Rectal smooth muscle tissue (tissue), 1 donor: Measurements from ENCODE around the gene TSSK6.

ENCODE experiments used
- H3K27ac ChIP-seq: one replicate; pipeline ENCODE4 v1.7.0; 2013; ENCODE audit warnings: low read depth, low read length, inconsistent platforms
- H3K27me3 ChIP-seq: one replicate; pipeline ENCODE4 v1.7.0; 2013; ENCODE audit warnings: low read length; ENCODE audit not compliant: control insufficient read depth, insufficient read depth
- H3K36me3 ChIP-seq: one replicate; pipeline ENCODE4 v1.7.0; 2013; ENCODE audit warnings: low read length; ENCODE audit not compliant: control insufficient read depth, insufficient read depth
- H3K4me1 ChIP-seq: one replicate; pipeline ENCODE4 v1.7.0; 2013; ENCODE audit warnings: low read length; ENCODE audit not compliant: control insufficient read depth, insufficient read depth
- H3K4me3 ChIP-seq: one replicate; pipeline ENCODE4 v1.7.0; 2013; ENCODE audit warnings: low read length
- H3K9ac ChIP-seq: one replicate; pipeline ENCODE4 v1.7.0; 2013; ENCODE audit warnings: low read length

The TSSK6 gene

DNA sequence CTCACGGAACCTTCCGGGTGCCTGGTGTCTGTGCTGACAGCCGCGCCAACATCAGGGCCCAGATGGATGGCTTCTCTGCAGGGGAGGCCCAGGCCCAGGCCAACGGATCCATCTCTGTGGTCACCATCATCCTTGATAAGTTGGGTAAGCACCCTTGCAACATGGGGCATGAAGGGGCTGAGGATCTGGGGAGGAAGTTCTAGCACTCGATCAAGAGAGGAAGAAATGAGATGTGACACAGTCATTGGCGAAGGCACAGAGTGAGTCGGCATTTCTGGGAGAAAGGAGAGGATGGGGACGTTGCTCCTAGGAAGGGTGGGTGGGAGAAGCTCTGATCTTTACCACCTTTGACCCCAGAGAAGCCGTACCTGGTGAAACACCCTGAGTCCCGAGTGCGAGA, 27.2 kb upstream of the TSSK6 start:
- H3K4me3 ChIP-seq, result no peak overlapping the region
- peaks cover 2% of the 10 kb centered on the region for H3K4me1 ChIP-seq
- no peak overlapping the region for H3K27ac ChIP-seq

DNA sequence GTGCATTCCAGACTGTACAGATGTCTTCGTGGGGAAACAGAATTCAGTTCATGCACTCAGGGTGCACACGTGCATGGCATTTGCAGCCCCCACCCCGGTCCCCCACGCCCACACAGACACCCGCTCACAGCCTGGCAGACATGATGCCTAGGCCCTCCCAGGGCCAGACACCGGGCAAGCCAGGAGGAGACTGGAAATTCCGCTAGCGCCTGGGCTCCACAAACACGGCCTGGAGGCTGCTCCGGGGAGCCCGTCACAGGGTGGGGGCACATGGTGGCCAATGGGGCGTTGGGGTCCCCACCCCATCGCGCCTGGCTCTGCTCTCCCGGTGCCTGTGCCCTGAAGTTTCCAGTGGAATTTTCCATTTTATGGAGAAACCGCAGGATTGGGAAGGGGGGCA, 26.3 kb upstream of the TSSK6 start:
- Histone ChIP-seq H3K9ac (no peak overlapping the region), H3K4me3 (peak overlapping the region; percentile 36), H3K36me3 (no peaks in the 10 kb centered on the region), H3K4me1 (peaks cover 2% of the 10 kb centered on the region), H3K27ac (no peak overlapping the region), H3K27me3 (peaks cover 34% of the 10 kb centered on the region)

More for the DNA sequence above, 27.2 kb upstream of the TSSK6 start:
- H3K9ac ChIP-seq, result no peak overlapping the region
- no peaks in the 10 kb centered on the region for H3K36me3 ChIP-seq
- peaks cover 33% of the 10 kb centered on the region for H3K27me3 ChIP-seq

DNA sequence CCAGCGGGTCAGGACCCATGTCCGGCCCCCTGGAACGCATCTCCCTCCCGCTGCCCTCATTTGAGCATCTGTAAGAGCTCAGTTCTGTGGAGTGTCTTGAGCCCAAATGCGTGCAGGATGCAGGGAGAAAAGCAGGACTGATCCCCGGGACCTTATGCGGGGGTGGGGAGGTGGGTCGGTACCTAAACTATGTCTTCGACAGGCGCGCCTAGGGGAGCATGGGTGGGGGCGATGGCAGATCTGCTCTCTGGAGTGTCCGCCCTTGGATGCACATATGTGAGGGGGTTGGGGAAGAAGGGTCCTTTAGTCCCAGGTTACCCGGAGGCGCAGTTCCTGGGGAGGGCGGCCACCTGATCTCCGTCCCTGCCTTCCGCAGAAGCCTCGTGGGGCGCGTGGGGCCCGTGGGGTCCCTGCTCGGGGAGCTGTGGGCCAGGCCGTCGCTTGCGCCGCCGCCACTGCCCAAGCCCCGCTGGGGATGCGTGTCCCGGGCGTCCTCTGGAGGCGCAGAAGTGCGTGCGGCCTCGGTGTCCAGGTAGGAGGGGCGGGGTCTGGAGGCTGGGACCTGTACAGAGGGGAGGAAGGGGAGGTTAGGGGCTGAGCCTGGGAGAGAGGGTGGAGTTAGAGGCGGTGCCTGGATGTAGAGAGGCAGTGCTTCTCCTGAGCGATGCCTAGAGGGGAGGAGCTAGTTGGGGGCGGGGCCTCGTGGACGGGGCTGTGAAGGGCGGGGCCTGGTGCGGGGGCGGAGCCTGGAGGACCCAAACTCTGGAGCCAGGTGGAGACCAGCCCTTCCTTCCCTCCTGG, 25.6 kb upstream of the TSSK6 start:
- H3K27me3 ChIP-seq, result peaks cover 34% of the 10 kb centered on the region
- peaks cover 2% of the 10 kb centered on the region for H3K4me1 ChIP-seq
- H3K4me3 ChIP-seq, result peak overlapping the region; percentile 36
- no peak overlapping the region for H3K27ac ChIP-seq
- no peak overlapping the region for H3K9ac ChIP-seq
- H3K36me3 ChIP-seq, result no peaks in the 10 kb centered on the region

DNA sequence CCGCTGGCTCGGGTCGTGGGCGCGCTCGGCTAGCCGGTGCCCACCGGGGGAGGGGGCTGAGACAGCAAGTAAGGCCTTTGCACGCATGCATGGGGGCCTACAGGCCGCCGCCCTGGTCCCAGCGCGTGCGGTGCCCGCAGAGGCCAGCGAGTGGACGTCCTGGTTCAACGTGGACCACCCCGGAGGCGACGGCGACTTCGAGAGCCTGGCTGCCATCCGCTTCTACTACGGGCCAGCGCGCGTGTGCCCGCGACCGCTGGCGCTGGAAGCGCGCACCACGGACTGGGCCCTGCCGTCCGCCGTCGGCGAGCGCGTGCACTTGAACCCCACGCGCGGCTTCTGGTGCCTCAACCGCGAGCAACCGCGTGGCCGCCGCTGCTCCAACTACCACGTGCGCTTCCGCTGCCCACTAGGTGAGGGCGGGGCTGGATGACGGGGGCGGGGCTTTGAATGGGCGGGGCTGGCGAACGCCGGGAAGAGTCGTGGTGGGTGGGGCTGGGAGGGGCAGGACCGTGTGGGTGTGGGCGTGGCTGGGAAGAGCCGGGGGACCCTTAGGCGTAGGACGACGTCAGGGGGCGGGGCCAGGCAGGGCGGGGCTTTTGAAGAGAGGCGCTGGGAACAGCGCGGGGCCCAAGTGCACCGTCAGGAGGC, 24.8 kb upstream of the TSSK6 start:
- Histone ChIP-seq H3K36me3 (no peaks in the 10 kb centered on the region), H3K4me1 (peaks cover 2% of the 10 kb centered on the region), H3K4me3 (no peak overlapping the region), H3K27me3 (peaks cover 34% of the 10 kb centered on the region), H3K9ac (no peak overlapping the region), H3K27ac (no peak overlapping the region)

DNA sequence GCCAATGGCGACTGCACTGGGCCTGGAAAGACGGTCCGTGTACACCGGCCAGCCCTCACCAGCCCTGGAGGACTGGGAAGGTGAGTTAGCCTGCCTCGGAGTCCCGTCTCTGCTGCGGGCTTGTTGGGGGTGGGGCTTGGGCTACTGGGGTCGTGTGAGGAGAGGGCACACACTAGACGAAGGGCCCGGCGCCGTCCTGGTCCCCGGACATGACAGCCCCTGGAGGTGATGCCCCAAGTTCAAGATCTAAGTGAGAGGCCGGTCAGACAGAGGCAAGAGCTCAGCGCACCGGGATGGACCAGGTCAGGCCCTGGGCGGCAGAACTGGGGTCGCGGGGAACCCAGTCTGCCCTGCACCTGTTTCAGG, 24.3 kb upstream of the TSSK6 start:
- Histone ChIP-seq H3K9ac (no peak overlapping the region), H3K4me3 (no peak overlapping the region), H3K4me1 (peaks cover 2% of the 10 kb centered on the region), H3K27ac (no peak overlapping the region), H3K36me3 (no peaks in the 10 kb centered on the region), H3K27me3 (peaks cover 34% of the 10 kb centered on the region)

DNA sequence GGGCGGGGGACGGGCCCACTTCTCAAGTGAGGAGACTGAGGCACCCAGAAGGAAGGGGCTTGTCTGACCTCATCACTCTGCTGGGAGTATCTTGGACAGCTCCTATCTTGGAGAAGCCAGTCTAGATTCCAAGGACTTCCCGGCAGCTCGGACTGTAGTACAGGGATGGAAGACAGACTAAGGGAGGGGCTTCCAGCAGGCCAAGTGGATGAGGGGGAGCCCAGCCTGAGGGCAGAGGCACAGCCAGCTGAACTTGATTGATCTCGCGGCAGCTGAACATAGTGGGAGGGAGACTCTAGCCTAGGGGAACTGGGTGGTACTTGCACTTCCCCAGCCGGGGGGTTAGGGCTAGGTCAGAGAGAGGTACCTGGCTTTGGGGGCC, 23.4 kb upstream of the TSSK6 start:
- peak overlapping the region; percentile 43 for H3K4me3 ChIP-seq
- H3K4me1 ChIP-seq, result peaks cover 2% of the 10 kb centered on the region
- H3K36me3 ChIP-seq, result no peaks in the 10 kb centered on the region
- H3K27me3 ChIP-seq, result peaks cover 34% of the 10 kb centered on the region
- H3K27ac ChIP-seq, result no peak overlapping the region
- no peak overlapping the region for H3K9ac ChIP-seq

DNA sequence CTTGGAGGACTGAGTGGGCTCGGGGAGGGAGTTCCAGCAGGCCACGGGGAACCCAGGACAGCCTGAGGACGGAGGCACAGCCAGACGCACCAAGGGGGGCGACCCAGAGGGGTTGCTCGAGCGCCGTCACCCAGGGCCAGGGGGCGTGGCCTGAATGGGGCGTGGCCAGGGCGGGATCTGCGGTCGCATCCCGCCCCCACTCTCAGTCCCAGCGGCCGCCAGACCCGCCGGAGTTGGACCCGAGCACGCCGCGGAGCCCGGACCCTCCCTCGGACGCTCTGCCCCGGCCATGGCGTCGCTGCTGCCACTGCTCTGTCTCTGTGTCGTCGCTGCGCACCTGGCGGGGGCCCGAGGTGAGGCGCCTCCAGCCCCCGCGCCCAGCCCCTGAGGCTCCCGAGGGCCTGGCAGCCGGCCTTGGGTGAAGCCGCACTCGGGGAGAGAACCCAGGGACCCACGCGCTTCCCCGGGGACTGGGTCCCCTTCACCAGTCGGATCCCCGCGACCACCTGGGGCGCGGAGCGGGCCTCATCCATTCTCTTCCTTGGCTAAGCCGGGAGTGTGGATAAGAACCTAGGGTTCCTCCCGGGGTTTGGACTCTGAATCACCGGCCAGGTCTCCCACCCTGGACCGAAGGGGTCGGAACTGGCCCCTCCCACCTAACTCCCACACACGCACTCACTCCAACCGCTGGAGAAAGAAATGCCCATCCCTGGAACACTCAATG, 22.9 kb upstream of the TSSK6 start, which contains the start of gene CILP2:
TSS of gene CILP2 (plus strand) at position 205 of the 724 bp plus-strand sequence. CDS start at position 290, 85 bp downstream.
- H3K36me3 ChIP-seq, result no peaks in the 10 kb centered on the region
- H3K4me3 ChIP-seq, result peak within 1 kb of the TSS; percentile 43
- no peak within 1 kb of the TSS for H3K27ac ChIP-seq
- H3K4me1 ChIP-seq, result peaks cover 2% of the 10 kb centered on the region
- H3K27me3 ChIP-seq, result peaks cover 28% of the 10 kb centered on the region
- no peak within 1 kb of the TSS for H3K9ac ChIP-seq

DNA sequence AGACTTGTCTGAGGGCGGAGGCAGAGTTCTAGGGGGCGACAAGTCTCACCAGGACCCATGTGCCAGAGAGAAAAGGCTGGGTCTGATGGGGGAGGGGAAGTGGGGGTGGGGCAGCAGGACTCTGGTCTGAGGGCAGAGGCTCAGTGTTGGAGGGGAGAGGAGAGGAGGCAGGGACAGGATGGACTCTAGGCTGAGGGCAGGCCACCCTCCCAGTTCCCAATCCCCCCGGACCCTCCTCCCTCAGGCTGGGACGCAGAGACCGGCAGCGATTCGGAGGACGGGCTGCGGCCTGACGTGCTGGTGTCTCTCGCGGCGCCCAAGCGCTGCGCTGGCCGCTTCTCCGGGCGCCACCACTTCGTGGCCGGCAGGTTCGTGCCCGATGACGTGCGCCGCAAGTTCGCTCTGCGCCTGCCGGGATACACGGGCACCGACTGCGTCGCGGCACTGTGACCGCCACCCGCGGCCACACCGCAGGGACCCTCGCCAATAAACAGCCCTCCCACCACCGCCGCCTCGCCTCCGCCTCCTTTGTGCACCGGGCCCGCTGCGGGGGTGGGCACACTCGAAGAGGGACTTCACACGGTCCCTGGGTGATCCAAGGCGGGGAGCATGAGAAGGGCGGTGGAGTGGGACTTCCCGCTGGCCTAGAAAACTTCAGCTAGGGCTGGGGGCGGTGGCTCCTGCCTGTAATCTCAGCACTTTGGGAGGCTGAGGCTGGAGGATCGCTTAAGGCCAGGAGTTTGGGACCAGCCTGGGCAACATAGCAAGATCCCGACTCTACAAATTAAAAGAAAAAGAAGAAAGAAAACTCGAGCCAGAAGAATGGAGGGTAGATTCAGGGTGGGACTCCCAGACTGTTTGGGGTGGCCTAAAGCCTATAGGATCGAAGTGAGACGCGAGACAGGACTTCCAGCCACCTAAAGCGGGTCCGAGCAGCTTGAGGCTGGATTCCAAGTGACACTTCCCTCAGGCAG, 22.0 kb upstream of the TSSK6 start:
- peaks cover 28% of the 10 kb centered on the region for H3K27me3 ChIP-seq
- no peak overlapping the region for H3K4me3 ChIP-seq
- peaks cover 4% of the 10 kb centered on the region for H3K4me1 ChIP-seq
- no peaks in the 10 kb centered on the region for H3K36me3 ChIP-seq
- no peak overlapping the region for H3K9ac ChIP-seq
- H3K27ac ChIP-seq, result no peak overlapping the region

DNA sequence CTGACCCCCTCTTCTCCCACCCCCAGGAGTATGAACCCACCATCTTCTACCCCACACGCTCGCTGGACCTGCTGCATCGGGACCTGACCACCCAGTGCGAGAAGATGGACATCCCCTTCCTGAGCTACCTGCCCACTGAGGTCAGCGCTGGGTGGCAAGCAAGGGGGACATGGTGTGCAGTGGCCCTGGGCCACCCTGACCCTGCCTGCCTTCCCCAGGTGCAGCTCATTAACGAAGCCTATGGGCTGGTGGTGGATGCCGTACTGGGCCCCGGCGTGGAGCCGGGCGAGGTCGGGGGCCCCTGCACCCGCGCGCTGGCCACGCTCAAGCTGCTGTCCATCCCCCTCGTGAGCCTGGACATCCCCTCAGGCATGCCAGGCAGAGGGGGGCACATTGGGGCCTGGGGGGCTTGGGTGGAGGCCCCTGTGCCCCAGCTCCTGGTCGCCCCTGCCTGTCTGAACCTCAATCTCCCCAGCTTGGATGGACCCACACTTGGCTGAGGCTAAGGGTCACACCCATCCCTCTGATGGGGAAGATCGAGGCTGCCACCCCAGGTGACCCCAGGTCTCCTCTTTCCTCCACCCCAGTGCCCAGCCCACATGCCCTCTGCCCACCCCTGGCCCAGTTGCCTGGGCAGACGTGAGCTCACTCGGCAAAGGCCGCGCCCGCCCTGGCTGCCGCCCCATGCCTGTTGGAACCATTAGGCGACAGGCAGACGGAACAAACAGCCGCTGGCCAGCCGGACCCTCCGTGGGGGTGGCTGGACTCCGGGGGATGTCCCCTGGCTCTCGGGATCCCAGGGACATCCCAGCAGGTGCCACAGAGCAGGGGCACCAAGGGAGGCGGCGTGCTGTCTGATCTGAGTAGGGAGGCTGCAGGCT, 20.2 kb upstream of the TSSK6 start:
- Histone ChIP-seq H3K4me1 (peaks cover 4% of the 10 kb centered on the region), H3K36me3 (no peaks in the 10 kb centered on the region), H3K27me3 (peaks cover 18% of the 10 kb centered on the region), H3K27ac (no peak overlapping the region), H3K9ac (no peak overlapping the region), H3K4me3 (no peak overlapping the region)

DNA sequence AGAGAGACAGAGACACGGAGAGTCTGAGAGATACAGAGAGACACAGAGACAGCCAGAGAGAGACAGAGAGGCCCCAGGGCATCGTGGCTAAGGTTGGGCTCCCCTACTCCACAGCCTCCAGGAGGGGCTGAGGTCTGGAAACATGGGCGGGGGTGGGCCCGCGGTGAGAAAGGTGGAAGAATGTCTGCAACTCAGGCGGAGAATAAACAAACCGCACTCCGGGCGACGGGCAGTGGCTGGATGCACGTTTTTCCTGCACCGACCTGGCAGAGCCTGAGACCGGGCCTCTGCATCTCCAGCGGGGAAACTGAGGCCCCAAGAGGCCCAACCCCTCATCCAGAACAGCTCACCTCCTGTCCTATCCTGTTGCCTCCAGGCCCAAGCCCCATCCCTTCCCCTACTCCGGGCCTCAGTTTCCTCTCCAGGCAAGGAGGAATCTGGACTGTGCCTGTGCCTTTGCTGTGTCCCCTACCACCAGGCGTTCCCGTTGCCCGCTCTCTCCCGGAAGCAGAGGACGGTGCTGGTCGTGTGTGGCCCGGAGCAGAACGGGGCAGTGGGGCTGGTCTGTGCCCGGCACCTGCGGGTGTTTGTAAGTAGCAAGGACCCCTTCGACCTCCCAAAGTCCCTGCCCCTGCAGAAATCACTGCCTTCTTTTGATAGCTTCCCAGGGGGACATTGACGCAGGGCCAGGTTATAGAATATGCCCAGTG, 19.4 kb upstream of the TSSK6 start:
- no peaks in the 10 kb centered on the region for H3K36me3 ChIP-seq
- peaks cover 4% of the 10 kb centered on the region for H3K4me1 ChIP-seq
- peaks cover 18% of the 10 kb centered on the region for H3K27me3 ChIP-seq
- no peak overlapping the region for H3K9ac ChIP-seq
- no peak overlapping the region for H3K27ac ChIP-seq
- H3K4me3 ChIP-seq, result no peak overlapping the region

DNA sequence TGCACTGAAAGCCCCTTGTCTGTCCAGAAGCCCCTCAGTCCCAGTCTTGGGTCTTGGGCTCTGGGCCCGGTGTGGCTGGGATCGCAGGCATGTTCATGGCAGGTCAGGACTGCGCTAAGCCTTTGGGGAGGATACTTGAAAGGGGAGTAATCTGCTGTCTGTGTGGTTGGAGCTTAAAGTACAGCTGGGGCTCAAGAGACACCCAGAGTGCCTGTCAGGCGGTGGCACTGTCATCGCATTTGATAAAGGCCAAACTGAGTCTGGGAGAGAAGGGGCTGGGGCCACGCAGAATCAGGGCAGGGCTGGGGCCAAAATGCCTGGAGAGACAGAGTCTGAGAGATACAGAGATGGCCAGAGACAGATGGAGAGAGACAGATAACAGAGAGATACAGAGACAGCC, 18.5 kb upstream of the TSSK6 start:
- no peak overlapping the region for H3K27ac ChIP-seq
- no peak overlapping the region for H3K9ac ChIP-seq
- H3K27me3 ChIP-seq, result peaks cover 12% of the 10 kb centered on the region
- H3K4me3 ChIP-seq, result no peak overlapping the region
- H3K4me1 ChIP-seq, result peaks cover 2% of the 10 kb centered on the region
- no peaks in the 10 kb centered on the region for H3K36me3 ChIP-seq
